Vagina (tissue), 2 donors: ENCODE data around the gene ABHD18.

Experiments
- CTCF ChIP-seq, 3 experiments: fragments of 450-650 bp in 2 of 3; fragments of 200-600 bp in 1 of 3; sonication (generic) in 1 of 3; IDR thresholded peaks; one replicate each; pipeline ENCODE4 v1.5.1; 2017 to 2019; ENCODE audit warnings: antibody characterized with exemption in 3 of 3, mild to moderate bottlenecking in 2 of 3, moderate library complexity in 2 of 3
- POLR2A ChIP-seq, 2 donors: fragments of 450-650 bp; IDR thresholded peaks; one replicate each; pipeline ENCODE4 v1.6.1; 2017; ENCODE audit warnings: antibody characterized with exemption in 2 of 2, mild to moderate bottlenecking in 2 of 2, moderate library complexity in 2 of 2
- POLR2AphosphoS5 ChIP-seq, 2 donors: sonication (generic); formaldehyde crosslinking; IDR thresholded peaks; one replicate each; pipeline ENCODE4 v1.9.0; 2017; ENCODE audit warnings: antibody characterized with exemption in 2 of 2, mild to moderate bottlenecking in 2 of 2, low read depth in 1 of 2; ENCODE audit not compliant: insufficient read depth in 1 of 2

GRCh38 chr4:127993151-127993550, 27.9 kb downstream of the ABHD18 start:
- TF ChIP-seq POLR2A (IDR thresholded peaks at IDR 0.05) (no peak), CTCF (IDR thresholded peaks at IDR 0.05) (no peak), POLR2AphosphoS5 (IDR thresholded peaks at IDR 0.05; ENCODE audit: insufficient read depth in 1 of 2, low read depth in 1 of 2) (no peak)
